Measurements from ENCODE around the gene GABRA4. TPM values are rescaled to one million over a fixed set of nuclear protein-coding genes. Genes with fewer than 3 reads are reported as not detected.

GABRA4 gene
- total and polyA plus RNA-seq, 2 donors (not counting 1 experiment from before 2014, with no cell fraction given), result not detected

- Mint-ChIP-seq H3K9me3 (ENCODE audit: insufficient read depth) (no peaks in the 10 kb centered on the region), H3K4me1 (peaks cover 18% of the 10 kb centered on the region), H3K4me3 (peak overlapping the region; percentile 50), H3K27me3 (peaks cover 32% of the 10 kb centered on the region), H3K27ac (no peak overlapping the region)
- ChIA-PET POLR2A (no interaction called here), CTCF (no interaction called here)
- Histone ChIP-seq H3K4me2 (replicated peaks; ENCODE audit: low read depth, low read length, poor library complexity, severe bottlenecking) (peak overlapping the region; percentile 56), H3K36me3 (replicated peaks in 1 of 2; ENCODE audit: control extremely low read depth in 1 of 2, control insufficient read depth in 1 of 2, extremely low read depth in 1 of 2, insufficient read depth in 2 of 2, low read length in 1 of 2) (no peaks in the 10 kb centered on the region), H3K79me2 (ENCODE audit: control insufficient read depth, insufficient read depth, low read length) (no peaks in the 10 kb centered on the region), H2AFZ (ENCODE audit: insufficient read depth, low read depth, low read length, poor library complexity, severe bottlenecking) (peak overlapping the region; percentile 35), H3K4me1 (ENCODE audit: control insufficient read depth in 2 of 2, insufficient read depth in 2 of 2, low read length in 2 of 2) (peaks cover 19 to 21% of the 10 kb centered on the region in 2 donors), H3K4me3 (ENCODE audit: control extremely low read depth in 1 of 5, extremely low read depth in 1 of 5, insufficient read depth in 1 of 5, low read depth in 2 of 5, low read length in 4 of 5) (peak overlapping the region in 2 of 5 experiments; percentile 30 to 32), H4K20me1 (ENCODE audit: control insufficient read depth, insufficient read depth, low read length, poor library complexity, severe bottlenecking) (no peaks in the 10 kb centered on the region), H3K27me3 (replicated peaks in 1 of 4; ENCODE audit: control extremely low read depth in 1 of 4, control insufficient read depth in 3 of 4, insufficient read depth in 4 of 4, low read length in 3 of 4) (peaks cover 0 to 27% (median 20%) of the 10 kb centered on the region in 4 experiments), H3K9ac (ENCODE audit: low read length) (peak overlapping the region; percentile 36), H3K9me3 (ENCODE audit: control extremely low read depth in 1 of 3, control insufficient read depth in 2 of 3, insufficient read depth in 1 of 3, low read length in 2 of 3) (no peaks in the 10 kb centered on the region), H3K27ac (ENCODE audit: low read length in 2 of 2) (no peak overlapping the region)
- DNase-seq (peak; percentile 9), ATAC-seq (ENCODE audit: low read depth) (no peak)
- intact Hi-C loops (cut with micrococcal nuclease), result no loop called here
- 0% methylated on average over 3 of the region's 19 CpGs for WGBS (ENCODE audit: insufficient coverage)
- TF ChIP-seq CTCF (IDR thresholded peaks at IDR 0.05) (no peak), EZH2 (IDR thresholded peaks at IDR 0.05; ENCODE audit: borderline replicate concordance, insufficient read depth, low read depth, low read length, poor library complexity, severe bottlenecking) (no peak)
Measured at GRCh38 chr4:47031751-47032404, 38.5 kb upstream of the GABRA4 start.

GRCh38 chr4:47031011-47031678 lies 37.8 kb upstream of the GABRA4 start, which contains the start of gene GABRB1:
GABRB1 (plus strand) TSS chr4:47031567.
- peak within 1 kb of the TSS; percentile 35 for H2AFZ ChIP-seq (ENCODE audit: insufficient read depth, low read depth, low read length, poor library complexity, severe bottlenecking)
- WGBS (ENCODE audit: insufficient coverage), result 6% methylated on average over 17 of the region's 20 CpGs
- peaks cover 18% of the 10 kb centered on the region for H3K4me1 Mint-ChIP-seq
- no peak within 1 kb of the TSS for H3K27ac Mint-ChIP-seq
- peak within 1 kb of the TSS; percentile 36 for H3K9ac ChIP-seq (ENCODE audit: low read length)
- ChIA-PET POLR2A (no interaction called here), CTCF (no interaction called here)
- peaks cover 0 to 27% (median 20%) of the 10 kb centered on the region in 4 experiments for H3K27me3 ChIP-seq (replicated peaks in 1 of 4; ENCODE audit: control extremely low read depth in 1 of 4, control insufficient read depth in 3 of 4, insufficient read depth in 4 of 4, low read length in 3 of 4)
- H3K4me3 ChIP-seq (ENCODE audit: control extremely low read depth in 1 of 5, extremely low read depth in 1 of 5, insufficient read depth in 1 of 5, low read depth in 2 of 5, low read length in 4 of 5), result peak within 1 kb of the TSS in 2 of 5 experiments; percentile 30 to 32
- intact Hi-C loops (cut with micrococcal nuclease), result no loop called here
- DNase-seq (no peak), ATAC-seq (ENCODE audit: low read depth) (no peak)
- H3K9me3 Mint-ChIP-seq (ENCODE audit: insufficient read depth), result no peaks in the 10 kb centered on the region
- no peaks in the 10 kb centered on the region for H3K9me3 ChIP-seq (ENCODE audit: control extremely low read depth in 1 of 3, control insufficient read depth in 2 of 3, insufficient read depth in 1 of 3, low read length in 2 of 3)
- no peaks in the 10 kb centered on the region for H3K36me3 ChIP-seq (replicated peaks in 1 of 2; ENCODE audit: control extremely low read depth in 1 of 2, control insufficient read depth in 1 of 2, extremely low read depth in 1 of 2, insufficient read depth in 2 of 2, low read length in 1 of 2)
- H3K27ac ChIP-seq (ENCODE audit: low read length in 2 of 2), result no peak within 1 kb of the TSS
- H4K20me1 ChIP-seq (ENCODE audit: control insufficient read depth, insufficient read depth, low read length, poor library complexity, severe bottlenecking), result no peaks in the 10 kb centered on the region
- TF ChIP-seq CTCF (IDR thresholded peaks at IDR 0.05), result no peak
- no peak for TF ChIP-seq EZH2 (IDR thresholded peaks at IDR 0.05; ENCODE audit: borderline replicate concordance, insufficient read depth, low read depth, low read length, poor library complexity, severe bottlenecking)
- H3K4me2 ChIP-seq (replicated peaks; ENCODE audit: low read depth, low read length, poor library complexity, severe bottlenecking), result peak within 1 kb of the TSS; percentile 56
- H3K79me2 ChIP-seq (ENCODE audit: control insufficient read depth, insufficient read depth, low read length), result no peaks in the 10 kb centered on the region
- H3K27me3 Mint-ChIP-seq, result peaks cover 32% of the 10 kb centered on the region
- peaks cover 19 to 21% of the 10 kb centered on the region in 2 donors for H3K4me1 ChIP-seq (ENCODE audit: control insufficient read depth in 2 of 2, insufficient read depth in 2 of 2, low read length in 2 of 2)
- H3K4me3 Mint-ChIP-seq, result peak within 1 kb of the TSS; percentile 50
